GM23338 (cell line): Measurements from ENCODE around the gene PRDM5. TPM values are rescaled to one million over a fixed set of nuclear protein-coding genes. Genes with fewer than 3 reads are reported as not detected.

Source experiments
- ATAC-seq: fragments of 200-7000 bp; cut with Tn5 transposase; 3 replicates; pipeline ENCODE4 v1.9.1; 2020
- DNase-seq: peaks from one replicate; pipeline ENCODE4 v3.0.0-alpha.2; 2015; ENCODE audit warnings: low spot score
- H2AFZ ChIP-seq: fragments of 200-600 bp; sonication (generic); 2 replicates; pipeline ENCODE4 v1.8.0; 2016; ENCODE audit warnings: antibody characterized with exemption, mild to moderate bottlenecking, moderate library complexity
- H3F3A ChIP-seq: fragments of 200-600 bp; sonication (generic); replicated peaks from 2 replicates; pipeline ENCODE4 v1.8.0; 2017; ENCODE audit warnings: antibody characterized with exemption, mixed run types, low read depth
- H3K27ac ChIP-seq: fragments of 200-600 bp; sonication (generic); 2 replicates; pipeline ENCODE4 v1.6.1; 2016; ENCODE audit warnings: low read depth
- H3K27me3 ChIP-seq: fragments of 200-600 bp; sonication (generic); 2 replicates; pipeline ENCODE4 v1.8.0; 2016; ENCODE audit warnings: mild to moderate bottlenecking, mixed run types, moderate library complexity; ENCODE audit not compliant: insufficient read depth
- H3K36me3 ChIP-seq: fragments of 200-600 bp; sonication (generic); 2 replicates; pipeline ENCODE4 v1.8.0; 2016; ENCODE audit warnings: mild to moderate bottlenecking; ENCODE audit not compliant: insufficient read depth
- H3K4me1 ChIP-seq: fragments of 200-600 bp; sonication (generic); 2 replicates; pipeline ENCODE4 v1.8.0; 2016; ENCODE audit warnings: mild to moderate bottlenecking, moderate library complexity; ENCODE audit not compliant: insufficient read depth
- H3K4me2 ChIP-seq: fragments of 200-600 bp; sonication (generic); 2 replicates; pipeline ENCODE4 v1.7.1; 2017; ENCODE audit warnings: mixed run types
- H3K4me3 ChIP-seq: fragments of 200-600 bp; sonication (generic); 2 replicates; pipeline ENCODE4 v1.6.1; 2016; ENCODE audit warnings: mixed run types
- H3K79me2 ChIP-seq: fragments of 200-600 bp; sonication (generic); replicated peaks from 2 replicates; pipeline ENCODE4 v1.8.0; 2017; ENCODE audit warnings: mild to moderate bottlenecking; ENCODE audit not compliant: insufficient read depth
- H3K9me2 ChIP-seq: fragments of 200-600 bp; sonication (generic); 2 replicates; pipeline ENCODE4 v1.8.0; 2017; ENCODE audit not compliant: insufficient read depth
- H4K20me1 ChIP-seq: fragments of 200-600 bp; sonication (generic); replicated peaks from 2 replicates; pipeline ENCODE4 v1.8.0; 2017; ENCODE audit warnings: mild to moderate bottlenecking; ENCODE audit not compliant: insufficient read depth
- H3K27ac Mint-ChIP-seq: 2 replicates; pipeline ENCODE4 v1.8.0; 2020; ENCODE audit warnings: inconsistent platforms, mild to moderate bottlenecking, moderate library complexity, mixed read lengths
- H3K27me3 Mint-ChIP-seq: 3 replicates; pipeline ENCODE4 v1.8.0; 2022; ENCODE audit warnings: low read depth, mild to moderate bottlenecking, moderate library complexity, mixed read lengths, inconsistent platforms; ENCODE audit not compliant: insufficient read depth, poor library complexity
- H3K36me3 Mint-ChIP-seq: 3 replicates; pipeline ENCODE4 v1.8.0; 2021; ENCODE audit warnings: low read depth, mild to moderate bottlenecking, inconsistent platforms, moderate library complexity, mixed read lengths
- H3K4me1 Mint-ChIP-seq: 3 replicates; pipeline ENCODE4 v1.8.0; 2020; ENCODE audit warnings: mild to moderate bottlenecking, inconsistent platforms, mixed read lengths
- H3K4me3 Mint-ChIP-seq: 3 replicates; pipeline ENCODE4 v1.8.0; 2021; ENCODE audit warnings: moderate library complexity, mild to moderate bottlenecking, inconsistent platforms, mixed read lengths
- H3K9me3 Mint-ChIP-seq: 3 replicates; pipeline ENCODE4 v1.8.0; 2020; ENCODE audit warnings: moderate library complexity, mild to moderate bottlenecking, inconsistent platforms, mixed read lengths
- EZH2 ChIP-seq: fragments of 200-600 bp; sonication (generic); IDR thresholded peaks from one replicate; pipeline ENCODE4 v1.8.0; 2017; ENCODE audit warnings: antibody characterized with exemption, mild to moderate bottlenecking, low read depth; ENCODE audit not compliant: unreplicated experiment
- NANOG ChIP-seq: IDR thresholded peaks from 2 replicates; pipeline ENCODE4 v1.6.1; 2016; ENCODE audit warnings: antibody characterized with exemption, borderline replicate concordance
- REST ChIP-seq: IDR thresholded peaks from one replicate; pipeline ENCODE4 v1.6.1; 2018; ENCODE audit warnings: antibody characterized with exemption; ENCODE audit not compliant: unreplicated experiment
- STAT1 ChIP-seq: IDR thresholded peaks from one replicate; pipeline ENCODE4 v1.6.1; 2016; ENCODE audit warnings: antibody characterized with exemption; ENCODE audit not compliant: unreplicated experiment
- polyA plus RNA-seq: library from polyadenylated mRNA; unstranded; fragments of >200 nt; fragmentation: Nextera tagmentation; extraction: Ambion mirVana; gene quantifications from 2 replicates; pipeline ENCODE4 v1.2.1, GENCODE V29; 2016
- total RNA-seq: library from RNA; depleted of rRNA; stranded (reverse); fragments of >200 nt; shearing (Covaris generic); gene quantifications from 2 replicates; pipeline ENCODE4 v1.2.3, GENCODE V29; 2014
- TF ChIP-seq, protein P1 (sequence below): fragments of 250-450 bp; sonication (Bioruptor Pico); IDR thresholded peaks from 2 replicates; pipeline ENCODE4 v1.5.0; 2020; ENCODE audit warnings: mild to moderate bottlenecking, moderate library complexity

PRDM5 gene
- total and polyA plus RNA-seq, 2 experiments from 2014 or later: 11.2 to 40.4 TPM

DNA sequence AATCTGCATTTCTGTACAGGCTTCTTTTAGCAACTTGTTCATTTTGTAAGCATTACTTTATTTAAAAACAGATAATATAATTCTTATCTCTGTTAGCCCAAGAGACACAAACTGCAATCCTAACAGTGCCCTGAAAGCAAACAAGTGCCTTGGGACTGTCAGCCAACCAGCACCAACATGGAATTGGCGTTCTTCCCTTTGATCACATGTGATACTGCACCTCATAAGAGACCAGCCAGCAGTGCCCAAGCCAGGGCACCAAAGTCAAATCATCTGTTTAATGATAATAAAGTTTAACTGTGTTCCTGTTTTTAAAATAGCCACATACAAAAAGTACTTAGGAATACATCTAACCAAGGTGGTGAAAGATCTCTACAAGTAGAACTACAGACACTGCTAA is 223.2 kb downstream of the PRDM5 start:
- Mint-ChIP-seq H3K36me3 (peaks cover 9% of the 10 kb centered on the region; the same call in 1 of the 3 replicates), H3K4me3 (no peak overlapping the region), H3K9me3 (no peaks in the 10 kb centered on the region), H3K27ac (no peak overlapping the region), H3K4me1 (peaks cover 6% of the 10 kb centered on the region; the same call in 1 of the 3 replicates), H3K27me3 (peaks cover 3% of the 10 kb centered on the region)
- Histone ChIP-seq H3K4me2 (no peak overlapping the region), H3K9me2 (no peaks in the 10 kb centered on the region), H4K20me1 (no peaks in the 10 kb centered on the region), H3K36me3 (no peaks in the 10 kb centered on the region), H3K27ac (no peak overlapping the region), H3K27me3 (no peaks in the 10 kb centered on the region), H3F3A (no peaks in the 10 kb centered on the region), H2AFZ (no peak overlapping the region), H3K4me3 (no peak overlapping the region), H3K79me2 (no peaks in the 10 kb centered on the region), H3K4me1 (0 out of 2 replicates have a peak, but pooled peaks cover 6% of the 10 kb centered on the region)
- DNase-seq (no peak), ATAC-seq (no peak)
- TF ChIP-seq NANOG (no peak), EZH2 (no peak), REST (no peak), STAT1 (no peak)
- TF ChIP-seq, protein P1, sequence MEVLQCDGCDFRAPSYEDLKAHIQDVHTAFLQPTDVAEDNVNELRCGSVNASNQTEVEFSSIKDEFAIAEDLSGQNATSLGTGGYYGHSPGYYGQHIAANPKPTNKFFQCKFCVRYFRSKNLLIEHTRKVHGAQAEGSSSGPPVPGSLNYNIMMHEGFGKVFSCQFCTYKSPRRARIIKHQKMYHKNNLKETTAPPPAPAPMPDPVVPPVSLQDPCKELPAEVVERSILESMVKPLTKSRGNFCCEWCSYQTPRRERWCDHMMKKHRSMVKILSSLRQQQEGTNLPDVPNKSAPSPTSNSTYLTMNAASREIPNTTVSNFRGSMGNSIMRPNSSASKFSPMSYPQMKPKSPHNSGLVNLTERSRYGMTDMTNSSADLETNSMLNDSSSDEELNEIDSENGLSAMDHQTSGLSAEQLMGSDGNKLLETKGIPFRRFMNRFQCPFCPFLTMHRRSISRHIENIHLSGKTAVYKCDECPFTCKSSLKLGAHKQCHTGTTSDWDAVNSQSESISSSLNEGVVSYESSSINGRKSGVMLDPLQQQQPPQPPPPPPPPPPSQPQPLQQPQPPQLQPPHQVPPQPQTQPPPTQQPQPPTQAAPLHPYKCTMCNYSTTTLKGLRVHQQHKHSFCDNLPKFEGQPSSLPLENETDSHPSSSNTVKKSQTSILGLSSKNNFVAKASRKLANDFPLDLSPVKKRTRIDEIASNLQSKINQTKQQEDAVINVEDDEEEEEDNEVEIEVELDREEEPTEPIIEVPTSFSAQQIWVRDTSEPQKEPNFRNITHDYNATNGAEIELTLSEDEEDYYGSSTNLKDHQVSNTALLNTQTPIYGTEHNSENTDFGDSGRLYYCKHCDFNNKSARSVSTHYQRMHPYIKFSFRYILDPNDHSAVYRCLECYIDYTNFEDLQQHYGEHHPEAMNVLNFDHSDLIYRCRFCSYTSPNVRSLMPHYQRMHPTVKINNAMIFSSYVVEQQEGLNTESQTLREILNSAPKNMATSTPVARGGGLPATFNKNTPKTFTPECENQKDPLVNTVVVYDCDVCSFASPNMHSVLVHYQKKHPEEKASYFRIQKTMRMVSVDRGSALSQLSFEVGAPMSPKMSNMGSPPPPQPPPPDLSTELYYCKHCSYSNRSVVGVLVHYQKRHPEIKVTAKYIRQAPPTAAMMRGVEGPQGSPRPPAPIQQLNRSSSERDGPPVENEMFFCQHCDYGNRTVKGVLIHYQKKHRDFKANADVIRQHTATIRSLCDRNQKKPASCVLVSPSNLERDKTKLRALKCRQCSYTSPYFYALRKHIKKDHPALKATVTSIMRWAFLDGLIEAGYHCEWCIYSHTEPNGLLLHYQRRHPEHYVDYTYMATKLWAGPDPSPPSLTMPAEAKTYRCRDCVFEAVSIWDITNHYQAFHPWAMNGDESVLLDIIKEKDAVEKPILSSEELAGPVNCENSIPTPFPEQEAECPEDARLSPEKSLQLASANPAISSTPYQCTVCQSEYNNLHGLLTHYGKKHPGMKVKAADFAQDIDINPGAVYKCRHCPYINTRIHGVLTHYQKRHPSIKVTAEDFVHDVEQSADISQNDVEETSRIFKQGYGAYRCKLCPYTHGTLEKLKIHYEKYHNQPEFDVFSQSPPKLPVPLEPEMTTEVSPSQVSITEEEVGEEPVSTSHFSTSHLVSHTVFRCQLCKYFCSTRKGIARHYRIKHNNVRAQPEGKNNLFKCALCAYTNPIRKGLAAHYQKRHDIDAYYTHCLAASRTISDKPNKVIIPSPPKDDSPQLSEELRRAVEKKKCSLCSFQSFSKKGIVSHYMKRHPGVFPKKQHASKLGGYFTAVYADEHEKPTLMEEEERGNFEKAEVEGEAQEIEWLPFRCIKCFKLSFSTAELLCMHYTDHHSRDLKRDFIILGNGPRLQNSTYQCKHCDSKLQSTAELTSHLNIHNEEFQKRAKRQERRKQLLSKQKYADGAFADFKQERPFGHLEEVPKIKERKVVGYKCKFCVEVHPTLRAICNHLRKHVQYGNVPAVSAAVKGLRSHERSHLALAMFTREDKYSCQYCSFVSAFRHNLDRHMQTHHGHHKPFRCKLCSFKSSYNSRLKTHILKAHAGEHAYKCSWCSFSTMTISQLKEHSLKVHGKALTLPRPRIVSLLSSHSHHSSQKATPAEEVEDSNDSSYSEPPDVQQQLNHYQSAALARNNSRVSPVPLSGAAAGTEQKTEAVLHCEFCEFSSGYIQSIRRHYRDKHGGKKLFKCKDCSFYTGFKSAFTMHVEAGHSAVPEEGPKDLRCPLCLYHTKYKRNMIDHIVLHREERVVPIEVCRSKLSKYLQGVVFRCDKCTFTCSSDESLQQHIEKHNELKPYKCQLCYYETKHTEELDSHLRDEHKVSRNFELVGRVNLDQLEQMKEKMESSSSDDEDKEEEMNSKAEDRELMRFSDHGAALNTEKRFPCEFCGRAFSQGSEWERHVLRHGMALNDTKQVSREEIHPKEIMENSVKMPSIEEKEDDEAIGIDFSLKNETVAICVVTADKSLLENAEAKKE (CRISPR knock-in tag): no peak
